Pancreas (tissue), 10 donors: ENCODE measurements around the gene ZBTB7A. TPM values are rescaled to one million over a fixed set of nuclear protein-coding genes. Genes with fewer than 3 reads are reported as not detected.
"Not testable (repeated sequence)": the region's sequence is repeated elsewhere in the genome, so short reads cannot be mapped to it uniquely, and the experiment has no call there.

Experiments
- ATAC-seq, 4 donors: fragments of 200-7000 bp; cut with Tn5 transposase; one replicate each; pipeline versions ENCODE4 v1.8.0 to v1.9.1; 2020; ENCODE audit warnings: mild to moderate bottlenecking in 4 of 4, moderate library complexity in 4 of 4
- DNase-seq, 6 donors: peaks; one replicate each; pipeline ENCODE4 v3.0.0-alpha.2; 2020
- FAIRE-seq: peaks from 2 replicates; lab custom pipeline; 2012; peaks lifted over from hg19 to GRCh38; lab: Jason Lieb, UNC
- H3K27ac ChIP-seq, 4 donors: fragments of 200-600 bp; sonication (generic); 1 replicate in 3 of 4; 2 replicates in 1 of 4; pipeline versions ENCODE4 v1.5.0 to v1.8.0; 2020
- H3K27me3 ChIP-seq, 4 donors: fragments of 200-600 bp; one replicate each; pipeline ENCODE4 v1.8.0; 2021
- H3K36me3 ChIP-seq, 3 donors: fragments of 200-600 bp; sonication (generic) in 1 of 3; one replicate each; pipeline versions ENCODE4 v1.5.0 to v1.8.0; 2020 to 2021
- H3K4me1 ChIP-seq, 3 donors: fragments of 200-600 bp; one replicate each; pipeline ENCODE4 v1.8.0; 2021
- H3K4me3 ChIP-seq, 4 donors: fragments of 200-600 bp; sonication (generic) in 2 of 4; one replicate each; pipeline versions ENCODE4 v1.5.0 to v1.8.0; 2020 to 2021
- H3K9me3 ChIP-seq, 4 donors: fragments of 200-600 bp; one replicate each; pipeline ENCODE4 v1.8.0; 2021
- CTCF ChIP-seq, 4 donors: fragments of 200-600 bp; sonication (generic) in 3 of 4; IDR thresholded peaks; one replicate each; pipeline versions ENCODE4 v1.5.0 to v1.8.0; 2021; ENCODE audit warnings: antibody characterized with exemption in 4 of 4
- WGBS, 2 donors: extraction: QIAGEN DNeasy Blood & Tissue Kit; methylation state at CpG; one replicate each; pipeline ENCODE4 v1.1.7; 2013; 5-methylcytosine and 5-hydroxymethylcytosine counted together
- intact Hi-C, 3 donors: fragments of 100-400 bp; cut with DNase I; formaldehyde crosslinking; loops; one replicate each; pipeline versions ENCODE4 v1.11.1 to v1.14.2; 2022
- polyA plus RNA-seq, 2 donors: library from polyadenylated mRNA; stranded (reverse); fragments of 200-250 nt; gene quantifications; one replicate each; pipeline ENCODE4 v1.2.3, GENCODE V29; 2013
- total RNA-seq, 6 donors: library from RNA; stranded (reverse); fragmentation: NEBNext Ultra II Directional in 4 of 6; extraction: Animal tissue kit (Norgen Biotek cat#: 25700) in 4 of 6; gene quantifications; one replicate each; pipeline versions ENCODE4 v1.2.1 to v1.2.4, GENCODE V29; 2021 to 2023
- donor health status: healthy with polysubstance abuse.
- donor health status: DM: no; HTN: no; CAD: no; lungs with moderate emphysema.
- donor health status: DM: no; HTN: no; CAD: no.
- donor health status: control.
- donor health status: control.
- donor health status: Bipolar disorder and iron deficiency.
- donor health status: DM: yes; HTN: yes; CAD: no.
- donor health status: DM: no; HTN: no; CAD: no.
- donor health status: DM: no; HTN: no; CAD: no.
- donor health status: DM: yes; HTN: yes; CAD: no.

Gene ZBTB7A
- total and polyA plus RNA-seq, 8 donors, result 6.1 to 25.0 (median 13.2) TPM

- H3K27me3 ChIP-seq, intact Hi-C loops, H3K36me3 ChIP-seq, H3K4me1 ChIP-seq, ATAC-seq, FAIRE-seq, H3K9me3 ChIP-seq, H3K27ac ChIP-seq, DNase-seq, H3K4me3 ChIP-seq: not testable (repeated sequence)
- WGBS, 2 donors, result 82 to 83% methylated on average over 29 of the region's 29 CpGs
These were observed 67.9 kb downstream of the ZBTB7A start for GRCh38 chr19:3998667-3999412.

- H3K9me3 ChIP-seq, result no peaks in the 10 kb centered on the region
- no peak for TF ChIP-seq CTCF (IDR thresholded peaks at IDR 0.05)
- ATAC-seq, result no peak
- FAIRE-seq, result no peak
- intact Hi-C loops, result no loop called here
- no peak overlapping the region for H3K27ac ChIP-seq
- WGBS, 2 donors, result 55 to 67% methylated on average over 6 of the region's 6 CpGs
- H3K27me3 ChIP-seq, result no peaks in the 10 kb centered on the region
- H3K4me3 ChIP-seq, result no peak overlapping the region
- no peaks in the 10 kb centered on the region for H3K4me1 ChIP-seq
- H3K36me3 ChIP-seq, result no peaks in the 10 kb centered on the region
- DNase-seq, result no peak
These were observed 71.1 kb downstream of the ZBTB7A start for GRCh38 chr19:3995607-3996006.

Other genes with a start within 250 kb of the ZBTB7A start
- gene ZFR2, start 197.9 kb downstream of the ZBTB7A start, total RNA-seq, result under 1 TPM in 4 of 6 donors, not detected in 2; 0.06 to 0.37 (median 0.30) TPM
- 1 to 10 TPM in 1 of 2 donors, under 1 TPM in 1; 0.49 to 3.1 TPM for gene ZFR2, start 197.9 kb downstream of the ZBTB7A start, polyA plus RNA-seq
- under 1 TPM; 0.09 to 0.67 (median 0.27) TPM for gene ATCAY, start 186.2 kb downstream of the ZBTB7A start, total RNA-seq
- gene ATCAY, start 186.2 kb downstream of the ZBTB7A start, polyA plus RNA-seq, result under 1 TPM; 0.04 to 0.70 TPM
- under 1 TPM in 1 of 6 donors, not detected in 5; 0.55 TPM for gene NMRK2, start 133.8 kb downstream of the ZBTB7A start, total RNA-seq
- under 1 TPM; 0.23 to 0.33 TPM for gene NMRK2, start 133.8 kb downstream of the ZBTB7A start, polyA plus RNA-seq
- 10 to 100 TPM; 20.6 to 40.1 (median 27.4) TPM for gene DAPK3, start 95.8 kb downstream of the ZBTB7A start, total RNA-seq
- gene DAPK3, start 95.8 kb downstream of the ZBTB7A start, polyA plus RNA-seq, result 10 to 100 TPM; 50.6 to 61.4 TPM
- 1,000 to 10,000 TPM; 2,199 to 4,238 (median 2,879) TPM for gene EEF2, start 81.4 kb downstream of the ZBTB7A start, total RNA-seq
- gene EEF2, start 81.4 kb downstream of the ZBTB7A start, polyA plus RNA-seq, result 1,000 to 10,000 TPM in 1 of 2 donors, 100 to 1,000 TPM in 1; 545 to 1,088 TPM
- 10 to 100 TPM; 13.4 to 25.3 (median 16.1) TPM for gene PIAS4, start 59.2 kb downstream of the ZBTB7A start, total RNA-seq
- 10 to 100 TPM; 12.8 to 14.8 TPM for gene PIAS4, start 59.2 kb downstream of the ZBTB7A start, polyA plus RNA-seq
- gene MAP2K2, start 57.2 kb upstream of the ZBTB7A start, total RNA-seq, result 10 to 100 TPM; 52.4 to 78.1 (median 70.0) TPM
- 100 to 1,000 TPM; 107 to 183 TPM for gene MAP2K2, start 57.2 kb upstream of the ZBTB7A start, polyA plus RNA-seq
- gene CREB3L3, start 86.7 kb upstream of the ZBTB7A start, total RNA-seq, result under 1 TPM in 1 of 6 donors, not detected in 5; 0.67 TPM
- gene CREB3L3, start 86.7 kb upstream of the ZBTB7A start, polyA plus RNA-seq, result under 1 TPM in 1 of 2 donors, not detected in 1; 0.27 TPM
- 10 to 100 TPM; 10.9 to 16.6 (median 12.4) TPM for gene SIRT6, start 115.7 kb upstream of the ZBTB7A start, total RNA-seq
- 10 to 100 TPM; 30.8 to 47.4 TPM for gene SIRT6, start 115.7 kb upstream of the ZBTB7A start, polyA plus RNA-seq
- 1 to 10 TPM in 5 of 6 donors, under 1 TPM in 1; 0.70 to 2.6 (median 1.5) TPM for gene ANKRD24, start 115.8 kb upstream of the ZBTB7A start, total RNA-seq
- 10 to 100 TPM in 1 of 2 donors, 1 to 10 TPM in 1; 7.8 to 14.2 TPM for gene ANKRD24, start 115.8 kb upstream of the ZBTB7A start, polyA plus RNA-seq
- gene EBI3, start 162.6 kb upstream of the ZBTB7A start, total RNA-seq, result 1 to 10 TPM in 4 of 6 donors, not detected in 2; 1.1 to 2.2 (median 1.3) TPM
- gene EBI3, start 162.6 kb upstream of the ZBTB7A start, polyA plus RNA-seq, result under 1 TPM; 0.52 to 0.87 TPM
- 10 to 100 TPM in 4 of 6 donors, 1 to 10 TPM in 2; 9.8 to 13.9 (median 11.2) TPM for gene YJU2, start 180.2 kb upstream of the ZBTB7A start, total RNA-seq
- 10 to 100 TPM; 25.0 to 32.0 TPM for gene YJU2, start 180.2 kb upstream of the ZBTB7A start, polyA plus RNA-seq
- gene SHD, start 212.4 kb upstream of the ZBTB7A start, total RNA-seq, result not detected
- gene SHD, start 212.4 kb upstream of the ZBTB7A start, polyA plus RNA-seq, result not detected
- under 1 TPM in 2 of 6 donors, not detected in 4; 0.16 to 0.28 TPM for gene TMIGD2, start 235.5 kb upstream of the ZBTB7A start, total RNA-seq
- gene TMIGD2, start 235.5 kb upstream of the ZBTB7A start, polyA plus RNA-seq, result not detected
- under 1 TPM in 1 of 6 donors, not detected in 5; 0.50 TPM for gene FSD1, start 237.7 kb upstream of the ZBTB7A start, total RNA-seq
- under 1 TPM in 1 of 2 donors, not detected in 1; 0.21 TPM for gene FSD1, start 237.7 kb upstream of the ZBTB7A start, polyA plus RNA-seq